Measurements from ENCODE around the gene STPG3. TPM values are rescaled to one million over a fixed set of nuclear protein-coding genes. Genes with fewer than 3 reads are reported as not detected.

The STPG3 gene
- total and polyA plus RNA-seq, 2 of the 13 experiments (the other 11 are each of a cell fraction or from before 2014, with no cell fraction given), result not detected

- no peak for TF ChIP-seq ZBTB49 (CRISPR knock-in tag; IDR thresholded peaks at IDR 0.05; ENCODE audit: borderline replicate concordance)
- no peak for TF ChIP-seq ATM (IDR thresholded peaks at IDR 0.05; ENCODE audit: borderline replicate concordance)
- peak; percentile 55 for TF ChIP-seq CCAR2 (optimal IDR thresholded peaks at IDR 0.05; ENCODE audit: low read depth, low read length)
- TF ChIP-seq ZNF703 (CRISPR knock-in tag; IDR thresholded peaks at IDR 0.05; ENCODE audit: borderline replicate concordance), result no peak
- TF ChIP-seq CBFB (CRISPR knock-in tag; IDR thresholded peaks at IDR 0.05), result no peak
- TF ChIP-seq ZFP36L1 (CRISPR knock-in tag; IDR thresholded peaks at IDR 0.05), result no peak
- TF ChIP-seq TGIF2 (CRISPR knock-in tag; IDR thresholded peaks at IDR 0.05), result no peak; the same call in none of the 2 replicates
- no peak for TF ChIP-seq ZNF530 (CRISPR knock-in tag; IDR thresholded peaks at IDR 0.05; ENCODE audit: low read depth)
- TF ChIP-seq MYNN (CRISPR knock-in tag; IDR thresholded peaks at IDR 0.05; ENCODE audit: low read depth), result no peak
- TF ChIP-seq DNMT3B (CRISPR knock-in tag; conservative IDR thresholded peaks at IDR 0.05), result 0 out of 2 replicates have a peak, but pooled peaks have one; percentile 23
- TF ChIP-seq FOXJ3 (CRISPR knock-in tag; IDR thresholded peaks at IDR 0.05; ENCODE audit: borderline replicate concordance), result peak; percentile 60; the same call in 1 of the 2 replicates
- TF ChIP-seq BCL3 (CRISPR knock-in tag; IDR thresholded peaks at IDR 0.05), result 0 out of 2 replicates have a peak, but pooled peaks have one; percentile 21
- TF ChIP-seq CEBPB (IDR thresholded peaks at IDR 0.05; ENCODE audit: borderline replicate concordance, low read depth, low read length), result no peak
- no peak; the same call in 1 of the 2 replicates for TF ChIP-seq KLF12 (CRISPR knock-in tag; IDR thresholded peaks at IDR 0.05; ENCODE audit: borderline replicate concordance)
- TF ChIP-seq GZF1 (CRISPR knock-in tag; IDR thresholded peaks at IDR 0.05), result no peak
- TF ChIP-seq CREM (IDR thresholded peaks at IDR 0.05), result peak; percentile 59; the same call in 1 of the 2 replicates
- TF ChIP-seq CREM (CRISPR knock-in tag; IDR thresholded peaks at IDR 0.05), result no peak
- no peak for TF ChIP-seq ZNF343 (CRISPR knock-in tag; IDR thresholded peaks at IDR 0.05)
- no peak for TF ChIP-seq IKZF4 (CRISPR knock-in tag; IDR thresholded peaks at IDR 0.05; ENCODE audit: borderline replicate concordance, low read depth, not compliant biosample characterization)
- TF ChIP-seq MAX (IDR thresholded peaks at IDR 0.05), result no peak
- TF ChIP-seq ATF2 (CRISPR knock-in tag; IDR thresholded peaks at IDR 0.05), result no peak; the same call in 1 of the 2 replicates
- peak; percentile 29; the same call in 1 of the 2 replicates for TF ChIP-seq ZNF816 (CRISPR knock-in tag; IDR thresholded peaks at IDR 0.05; ENCODE audit: borderline replicate concordance)
- 0 out of 2 replicates have a peak, but pooled peaks have one; percentile 40 for TF ChIP-seq MEIS1 (CRISPR knock-in tag; IDR thresholded peaks at IDR 0.05; ENCODE audit: borderline replicate concordance)
- no peak for TF ChIP-seq RORA (CRISPR knock-in tag; IDR thresholded peaks at IDR 0.05)
- no peak for TF ChIP-seq JUND (CRISPR knock-in tag; IDR thresholded peaks at IDR 0.05)
Measured at GRCh38 chr9:137236238-137236935, 14.7 kb upstream of the STPG3 start (continued).

All from HepG2 (cell line).